GM21515 (cell line): Measurements from ENCODE around the gene LYPD6.
"Not testable (repeated sequence)": the region's sequence is repeated elsewhere in the genome, so short reads cannot be mapped to it uniquely, and the experiment has no call there.

Experiments
- ATAC-seq: cut with Tn5 transposase; IDR thresholded peaks from one replicate; pipeline ENCODE4 v1.9.1; 2021; ENCODE audit not compliant: unreplicated experiment

The LYPD6 gene

GRCh38 chr2:149499204-149499603 lies 168.8 kb downstream of the LYPD6 start:
- ATAC-seq = not testable (repeated sequence)

- not testable (repeated sequence) for ATAC-seq
Observed at GRCh38 chr2:149506808-149507207, 176.4 kb downstream of the LYPD6 start.

- no peak for ATAC-seq
Observed at GRCh38 chr2:149507974-149508373, 177.6 kb downstream of the LYPD6 start.

GRCh38 chr2:149513461-149513860 lies 183.1 kb downstream of the LYPD6 start:
- ATAC-seq = no peak
